ENCODE data around the gene HOOK1.

DNA sequence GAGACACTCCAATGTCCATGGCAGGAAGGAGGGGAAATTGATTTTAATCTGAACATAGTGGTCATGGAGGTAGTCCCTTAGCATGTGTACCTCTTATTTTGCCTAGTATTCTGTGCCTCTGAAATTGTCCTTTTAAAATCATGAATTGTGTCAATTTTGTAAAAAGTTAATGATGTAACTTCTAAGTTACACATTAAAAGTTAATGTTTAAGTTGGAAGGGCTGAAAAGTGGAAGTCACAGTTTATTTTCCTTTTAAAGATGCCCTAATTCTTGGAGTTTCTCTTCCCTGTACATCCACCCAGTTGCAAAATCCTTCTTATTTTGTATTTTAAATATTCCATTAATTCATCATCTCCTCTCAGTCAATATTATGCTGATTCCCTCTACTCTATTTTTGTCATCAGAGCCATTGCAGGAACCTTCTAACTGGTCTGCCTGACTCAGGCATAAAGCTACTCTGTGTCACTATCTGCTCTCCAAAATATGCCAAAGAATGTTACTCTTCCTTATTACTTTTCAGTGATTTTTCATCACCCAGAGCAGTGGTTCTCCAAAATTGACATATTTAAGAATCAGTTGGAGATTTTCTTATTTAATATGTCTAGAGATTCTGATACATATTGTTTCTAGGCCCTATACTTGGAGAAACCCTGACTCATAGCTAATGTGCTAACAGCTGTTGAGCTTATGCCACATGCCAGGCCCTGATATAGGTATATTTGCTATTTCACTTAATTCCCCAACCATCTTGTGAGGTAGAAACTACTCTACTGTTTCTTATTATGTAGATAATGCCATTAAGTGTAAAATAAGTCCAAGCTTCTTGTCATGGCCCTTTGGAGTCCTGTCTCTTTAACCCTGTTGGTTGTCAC, 5.1 kb downstream of the HOOK1 start:
- TF ChIP-seq, protein P1, sequence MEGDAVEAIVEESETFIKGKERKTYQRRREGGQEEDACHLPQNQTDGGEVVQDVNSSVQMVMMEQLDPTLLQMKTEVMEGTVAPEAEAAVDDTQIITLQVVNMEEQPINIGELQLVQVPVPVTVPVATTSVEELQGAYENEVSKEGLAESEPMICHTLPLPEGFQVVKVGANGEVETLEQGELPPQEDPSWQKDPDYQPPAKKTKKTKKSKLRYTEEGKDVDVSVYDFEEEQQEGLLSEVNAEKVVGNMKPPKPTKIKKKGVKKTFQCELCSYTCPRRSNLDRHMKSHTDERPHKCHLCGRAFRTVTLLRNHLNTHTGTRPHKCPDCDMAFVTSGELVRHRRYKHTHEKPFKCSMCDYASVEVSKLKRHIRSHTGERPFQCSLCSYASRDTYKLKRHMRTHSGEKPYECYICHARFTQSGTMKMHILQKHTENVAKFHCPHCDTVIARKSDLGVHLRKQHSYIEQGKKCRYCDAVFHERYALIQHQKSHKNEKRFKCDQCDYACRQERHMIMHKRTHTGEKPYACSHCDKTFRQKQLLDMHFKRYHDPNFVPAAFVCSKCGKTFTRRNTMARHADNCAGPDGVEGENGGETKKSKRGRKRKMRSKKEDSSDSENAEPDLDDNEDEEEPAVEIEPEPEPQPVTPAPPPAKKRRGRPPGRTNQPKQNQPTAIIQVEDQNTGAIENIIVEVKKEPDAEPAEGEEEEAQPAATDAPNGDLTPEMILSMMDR (IDR thresholded peaks at IDR 0.05), result no peak
- TF ChIP-seq POLR2A (IDR thresholded peaks at IDR 0.05), result no peak
